ENCODE measurements around the gene KRT25. TPM values are rescaled to one million over a fixed set of nuclear protein-coding genes. Genes with fewer than 3 reads are reported as not detected.
"Not testable (repeated sequence)": the region's sequence is repeated elsewhere in the genome, so short reads cannot be mapped to it uniquely, and the experiment has no call there.

Gene KRT25
- total and polyA plus RNA-seq, 2 experiments from 2014 or later = not detected

DNA sequence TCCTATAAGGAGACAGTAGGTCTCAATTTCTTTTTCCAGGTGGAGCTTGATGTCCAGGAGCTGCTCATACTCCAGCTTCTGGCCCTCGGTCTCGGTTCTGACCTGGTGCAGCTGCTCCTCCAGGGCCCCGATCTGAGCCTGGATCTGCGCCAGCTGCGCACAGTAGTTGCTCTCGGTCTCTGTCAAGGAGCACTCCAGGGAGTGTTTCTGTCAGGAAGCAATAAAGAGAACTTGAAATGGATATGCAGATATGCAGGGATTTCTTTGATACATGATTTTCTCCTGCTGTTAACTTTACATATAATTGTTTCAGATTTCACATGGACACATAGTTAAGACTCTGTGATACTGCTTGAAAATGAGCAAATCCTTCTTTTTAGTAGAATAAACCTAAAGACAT is 4.7 kb downstream of the KRT25 start:
- no peaks in the 10 kb centered on the region for H4K20me1 ChIP-seq (ENCODE audit: insufficient read depth, poor library complexity, severe bottlenecking)
- H3K79me2 ChIP-seq = no peaks in the 10 kb centered on the region
- no peak for DNase-seq (ENCODE audit: low spot score)
- no peak overlapping the region for H3K4me2 ChIP-seq
- no peaks in the 10 kb centered on the region for H3K4me1 ChIP-seq (ENCODE audit: insufficient read depth)
- no peaks in the 10 kb centered on the region for H3K9me3 ChIP-seq (ENCODE audit: low read depth)
- no peaks in the 10 kb centered on the region for H3K9me2 ChIP-seq (replicated peaks; ENCODE audit: insufficient read depth)
- H3K4me3 ChIP-seq = no peak overlapping the region
- H3K27me3 ChIP-seq = peaks cover 9% of the 10 kb centered on the region
- no peak overlapping the region for H3K27ac ChIP-seq
- WGBS (ENCODE audit: low lambda C conversion rate, missing lambda C conversion rate) = 89% methylated on average over 6 of the region's 6 CpGs
- no peak overlapping the region for H2AFZ ChIP-seq
- H3K36me3 ChIP-seq (replicated peaks; ENCODE audit: insufficient read depth, low read depth) = no peaks in the 10 kb centered on the region
- TF ChIP-seq, protein P1, sequence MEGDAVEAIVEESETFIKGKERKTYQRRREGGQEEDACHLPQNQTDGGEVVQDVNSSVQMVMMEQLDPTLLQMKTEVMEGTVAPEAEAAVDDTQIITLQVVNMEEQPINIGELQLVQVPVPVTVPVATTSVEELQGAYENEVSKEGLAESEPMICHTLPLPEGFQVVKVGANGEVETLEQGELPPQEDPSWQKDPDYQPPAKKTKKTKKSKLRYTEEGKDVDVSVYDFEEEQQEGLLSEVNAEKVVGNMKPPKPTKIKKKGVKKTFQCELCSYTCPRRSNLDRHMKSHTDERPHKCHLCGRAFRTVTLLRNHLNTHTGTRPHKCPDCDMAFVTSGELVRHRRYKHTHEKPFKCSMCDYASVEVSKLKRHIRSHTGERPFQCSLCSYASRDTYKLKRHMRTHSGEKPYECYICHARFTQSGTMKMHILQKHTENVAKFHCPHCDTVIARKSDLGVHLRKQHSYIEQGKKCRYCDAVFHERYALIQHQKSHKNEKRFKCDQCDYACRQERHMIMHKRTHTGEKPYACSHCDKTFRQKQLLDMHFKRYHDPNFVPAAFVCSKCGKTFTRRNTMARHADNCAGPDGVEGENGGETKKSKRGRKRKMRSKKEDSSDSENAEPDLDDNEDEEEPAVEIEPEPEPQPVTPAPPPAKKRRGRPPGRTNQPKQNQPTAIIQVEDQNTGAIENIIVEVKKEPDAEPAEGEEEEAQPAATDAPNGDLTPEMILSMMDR (IDR thresholded peaks at IDR 0.05; ENCODE audit: poor library complexity) = no peak
- TF ChIP-seq EZH2 (IDR thresholded peaks at IDR 0.05; ENCODE audit: borderline replicate concordance) = no peak
- no peak for TF ChIP-seq EZH2phosphoT487 (IDR thresholded peaks at IDR 0.05; ENCODE audit: low read depth, severe bottlenecking, unreplicated experiment)

DNA sequence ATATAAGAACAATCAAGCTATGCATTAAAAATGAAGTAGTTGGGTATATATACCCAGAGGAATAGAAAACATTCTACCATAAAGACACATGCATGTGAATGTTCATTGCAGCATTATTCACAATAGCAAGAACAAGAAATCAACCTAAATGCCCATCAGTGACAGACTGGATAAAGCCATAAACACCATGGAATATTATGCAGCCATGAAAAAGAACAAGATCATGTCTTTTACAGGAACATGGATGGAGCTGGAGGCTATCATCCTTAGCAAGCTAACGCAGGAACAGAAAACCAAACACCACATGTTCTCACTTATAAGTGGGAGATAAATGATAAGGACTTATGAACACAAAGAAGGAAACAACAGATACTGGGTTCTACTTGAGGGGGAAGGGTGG is 6.5 kb downstream of the KRT25 start:
- 86% methylated on average over 1 of the region's 1 CpG for WGBS (ENCODE audit: low lambda C conversion rate, missing lambda C conversion rate)
- H3K9me2 ChIP-seq (replicated peaks; ENCODE audit: insufficient read depth); H3K36me3 ChIP-seq (replicated peaks; ENCODE audit: insufficient read depth, low read depth); H3K79me2 ChIP-seq; DNase-seq (ENCODE audit: low spot score); H3K9me3 ChIP-seq (ENCODE audit: low read depth); H3K27ac ChIP-seq; H3K4me1 ChIP-seq (ENCODE audit: insufficient read depth); H2AFZ ChIP-seq; H3K4me3 ChIP-seq; H3K4me2 ChIP-seq; H4K20me1 ChIP-seq (ENCODE audit: insufficient read depth, poor library complexity, severe bottlenecking): not testable (repeated sequence)
- peaks cover 11% of the 10 kb centered on the region for H3K27me3 ChIP-seq

DNA sequence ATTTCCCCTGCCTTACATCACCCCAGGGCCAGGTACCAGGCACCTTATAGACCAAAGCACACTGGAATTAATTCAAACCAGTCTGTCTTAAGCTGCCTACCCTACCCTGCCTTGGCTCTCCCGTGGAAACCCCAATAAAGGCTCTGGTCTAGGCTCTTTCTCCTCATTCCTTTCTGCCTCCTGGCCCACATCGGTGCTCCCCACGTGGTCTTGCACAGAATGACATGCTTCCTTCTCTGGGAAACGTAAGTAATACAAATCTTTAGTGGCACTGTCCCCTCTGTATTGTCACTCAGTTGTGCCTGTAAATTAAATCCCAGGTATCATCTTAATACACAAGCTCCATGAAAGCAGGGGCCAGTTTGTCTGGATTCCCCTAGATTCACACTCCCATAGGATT is 16.6 kb downstream of the KRT25 start:
- H4K20me1 ChIP-seq (ENCODE audit: insufficient read depth, poor library complexity, severe bottlenecking) = no peaks in the 10 kb centered on the region
- no peak overlapping the region for H3K4me3 ChIP-seq
- H2AFZ ChIP-seq = no peak overlapping the region
- no peaks in the 10 kb centered on the region for H3K27me3 ChIP-seq
- no peaks in the 10 kb centered on the region for H3K4me1 ChIP-seq (ENCODE audit: insufficient read depth)
- 59% methylated on average over 4 of the region's 4 CpGs for WGBS (ENCODE audit: low lambda C conversion rate, missing lambda C conversion rate)
- no peaks in the 10 kb centered on the region for H3K9me2 ChIP-seq (replicated peaks; ENCODE audit: insufficient read depth)
- no peak for DNase-seq (ENCODE audit: low spot score)
- TF ChIP-seq EZH2phosphoT487 (IDR thresholded peaks at IDR 0.05; ENCODE audit: low read depth, severe bottlenecking, unreplicated experiment) = no peak
- TF ChIP-seq, protein P1 (IDR thresholded peaks at IDR 0.05; ENCODE audit: poor library complexity) = no peak
- TF ChIP-seq EZH2 (IDR thresholded peaks at IDR 0.05; ENCODE audit: borderline replicate concordance) = no peak
- H3K9me3 ChIP-seq (ENCODE audit: low read depth) = no peaks in the 10 kb centered on the region
- H3K36me3 ChIP-seq (replicated peaks; ENCODE audit: insufficient read depth, low read depth) = no peaks in the 10 kb centered on the region
- no peaks in the 10 kb centered on the region for H3K79me2 ChIP-seq
- H3K4me2 ChIP-seq = no peak overlapping the region
- H3K27ac ChIP-seq = no peak overlapping the region

DNA sequence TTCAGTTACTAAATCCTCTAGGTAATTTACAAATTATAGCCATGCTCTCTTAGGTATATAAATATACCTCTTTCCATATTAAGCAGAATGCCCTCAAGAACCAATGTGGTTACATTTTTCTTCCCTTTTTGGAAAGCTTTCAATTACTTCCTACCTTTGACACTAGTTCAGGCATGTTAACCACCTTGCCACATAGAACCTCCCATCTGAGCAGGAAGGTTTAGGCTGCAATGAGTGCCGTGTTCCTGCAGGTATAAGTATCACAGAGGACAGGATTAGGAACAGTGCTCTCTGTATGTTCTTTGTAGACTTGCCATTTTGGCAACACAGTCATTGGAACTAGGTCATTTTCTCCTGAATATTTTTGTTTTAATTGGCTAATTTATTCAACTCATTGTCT is 20.1 kb downstream of the KRT25 start:
- Histone ChIP-seq H3K79me2 (no peaks in the 10 kb centered on the region), H3K4me1 (ENCODE audit: insufficient read depth) (no peaks in the 10 kb centered on the region), H3K27ac (no peak overlapping the region), H3K36me3 (replicated peaks; ENCODE audit: insufficient read depth, low read depth) (no peaks in the 10 kb centered on the region), H3K9me2 (replicated peaks; ENCODE audit: insufficient read depth) (no peaks in the 10 kb centered on the region), H4K20me1 (ENCODE audit: insufficient read depth, poor library complexity, severe bottlenecking) (no peaks in the 10 kb centered on the region), H3K27me3 (peaks cover 5% of the 10 kb centered on the region), H3K4me2 (no peak overlapping the region), H3K9me3 (ENCODE audit: low read depth) (no peaks in the 10 kb centered on the region), H3K4me3 (no peak overlapping the region), H2AFZ (no peak overlapping the region)
- TF ChIP-seq, protein P1 (IDR thresholded peaks at IDR 0.05; ENCODE audit: poor library complexity) = no peak
- TF ChIP-seq EZH2 (IDR thresholded peaks at IDR 0.05; ENCODE audit: borderline replicate concordance) (no peak), EZH2phosphoT487 (IDR thresholded peaks at IDR 0.05; ENCODE audit: low read depth, severe bottlenecking, unreplicated experiment) (no peak)
- DNase-seq (ENCODE audit: low spot score) = no peak
- 100% methylated on average over 1 of the region's 1 CpG for WGBS (ENCODE audit: low lambda C conversion rate, missing lambda C conversion rate)
